ENCODE measurements around the gene OPA1.

- TF ChIP-seq, protein P1, sequence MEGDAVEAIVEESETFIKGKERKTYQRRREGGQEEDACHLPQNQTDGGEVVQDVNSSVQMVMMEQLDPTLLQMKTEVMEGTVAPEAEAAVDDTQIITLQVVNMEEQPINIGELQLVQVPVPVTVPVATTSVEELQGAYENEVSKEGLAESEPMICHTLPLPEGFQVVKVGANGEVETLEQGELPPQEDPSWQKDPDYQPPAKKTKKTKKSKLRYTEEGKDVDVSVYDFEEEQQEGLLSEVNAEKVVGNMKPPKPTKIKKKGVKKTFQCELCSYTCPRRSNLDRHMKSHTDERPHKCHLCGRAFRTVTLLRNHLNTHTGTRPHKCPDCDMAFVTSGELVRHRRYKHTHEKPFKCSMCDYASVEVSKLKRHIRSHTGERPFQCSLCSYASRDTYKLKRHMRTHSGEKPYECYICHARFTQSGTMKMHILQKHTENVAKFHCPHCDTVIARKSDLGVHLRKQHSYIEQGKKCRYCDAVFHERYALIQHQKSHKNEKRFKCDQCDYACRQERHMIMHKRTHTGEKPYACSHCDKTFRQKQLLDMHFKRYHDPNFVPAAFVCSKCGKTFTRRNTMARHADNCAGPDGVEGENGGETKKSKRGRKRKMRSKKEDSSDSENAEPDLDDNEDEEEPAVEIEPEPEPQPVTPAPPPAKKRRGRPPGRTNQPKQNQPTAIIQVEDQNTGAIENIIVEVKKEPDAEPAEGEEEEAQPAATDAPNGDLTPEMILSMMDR (IDR thresholded peaks at IDR 0.05) = no peak
- TF ChIP-seq POLR2A (IDR thresholded peaks at IDR 0.05) (no peak), EP300 (IDR thresholded peaks at IDR 0.05) (no peak)
Measured at GRCh38 chr3:193708270-193708669, 115.3 kb downstream of the OPA1 start.
